DMS 273 treated with DMSO at 0.1 percent for 48 hours (cell line): Measurements from ENCODE around the gene SMIM30.
"Not testable (repeated sequence)": the region's sequence is repeated elsewhere in the genome, so short reads cannot be mapped to it uniquely, and the experiment has no call there.

ENCODE experiments used
- DNase-seq: peaks from one replicate; lab custom pipeline; 2025; lab: John Stamatoyannopoulos, UW

The SMIM30 gene

GRCh38 chr7:113118074-113118959 is at the start of gene SMIM30:
TSS of gene SMIM30 (minus strand) at chr7:113118554. CDS start at chr7:113117578, 976 bp downstream.
- peak; percentile 88 for DNase-seq

- not testable (repeated sequence) for DNase-seq
Measured at GRCh38 chr7:113166176-113166575, 47.8 kb upstream of the SMIM30 start.

- DNase-seq = no peak
Measured at GRCh38 chr7:113161050-113161449, 42.7 kb upstream of the SMIM30 start.

GRCh38 chr7:113159746-113160339 is 41.5 kb upstream of the SMIM30 start:
- peak; percentile 26 for DNase-seq

- DNase-seq = no peak
Measured at GRCh38 chr7:113158756-113159155, 40.4 kb upstream of the SMIM30 start.

- no peak for DNase-seq
Measured at GRCh38 chr7:113154117-113154516, 35.8 kb upstream of the SMIM30 start.

- DNase-seq = no peak
Measured at GRCh38 chr7:113144817-113145216, 26.5 kb upstream of the SMIM30 start.

GRCh38 chr7:113143486-113144257 is 25.3 kb upstream of the SMIM30 start:
- DNase-seq = no peak

- no peak for DNase-seq
Measured at GRCh38 chr7:113142385-113143119, 24.2 kb upstream of the SMIM30 start.

- no peak for DNase-seq
Measured at GRCh38 chr7:113141803-113142202, 23.4 kb upstream of the SMIM30 start.

GRCh38 chr7:113140956-113141355 is 22.6 kb upstream of the SMIM30 start:
- no peak for DNase-seq

GRCh38 chr7:113137241-113137640 is 18.9 kb upstream of the SMIM30 start:
- no peak for DNase-seq

GRCh38 chr7:113134025-113134424 is 15.7 kb upstream of the SMIM30 start:
- no peak for DNase-seq

- no peak for DNase-seq
Measured at GRCh38 chr7:113131367-113131766, 13.0 kb upstream of the SMIM30 start.

- DNase-seq = no peak
Measured at GRCh38 chr7:113128031-113128430, 9.7 kb upstream of the SMIM30 start.

- DNase-seq = no peak
Measured at GRCh38 chr7:113125728-113126127, 7.4 kb upstream of the SMIM30 start.

GRCh38 chr7:113122744-113123143 is 4.4 kb upstream of the SMIM30 start:
- no peak for DNase-seq

GRCh38 chr7:113120647-113121046 is 2.3 kb upstream of the SMIM30 start:
- no peak for DNase-seq

GRCh38 chr7:113119429-113119828 is 1.1 kb upstream of the SMIM30 start:
- no peak for DNase-seq

GRCh38 chr7:113117374-113117774 is 980 bp downstream of the SMIM30 start:
- not testable (repeated sequence) for DNase-seq

GRCh38 chr7:113113912-113114311 is 4.4 kb downstream of the SMIM30 start:
- no peak for DNase-seq

- DNase-seq = no peak
Measured at GRCh38 chr7:113109718-113110117, 8.6 kb downstream of the SMIM30 start.
